Skeletal muscle satellite cell (primary cell): ENCODE measurements around the gene NOTCH3. TPM values are rescaled to one million over a fixed set of nuclear protein-coding genes. Genes with fewer than 3 reads are reported as not detected.

ENCODE experiments used
- H3K27me3 ChIP-seq: 2 replicates; pipeline ENCODE4 v1.7.0; 2013; ENCODE audit warnings: low read length; ENCODE audit not compliant: control insufficient read depth, insufficient read depth
- H3K36me3 ChIP-seq: 2 replicates; pipeline ENCODE4 v1.7.0; 2013; ENCODE audit warnings: mild to moderate bottlenecking, control low read depth, low read length; ENCODE audit not compliant: insufficient read depth
- H3K4me1 ChIP-seq: 2 replicates; pipeline ENCODE4 v1.7.0; 2013; ENCODE audit warnings: low read length; ENCODE audit not compliant: control insufficient read depth, insufficient read depth
- H3K4me2 ChIP-seq: 2 replicates; pipeline ENCODE4 v1.7.0; 2013; ENCODE audit warnings: mild to moderate bottlenecking, low read length
- H3K4me3 ChIP-seq: 2 replicates; pipeline ENCODE4 v1.7.0; 2013; ENCODE audit warnings: low read length
- H3K9ac ChIP-seq: 2 replicates; pipeline ENCODE4 v1.7.0; 2013; ENCODE audit warnings: mild to moderate bottlenecking, low read depth, low read length, moderate library complexity
- H3K9me3 ChIP-seq: replicated peaks from 2 replicates; pipeline ENCODE4 v1.7.0; 2013; ENCODE audit warnings: mild to moderate bottlenecking, control low read depth, low read length
- total RNA-seq: library from RNA; depleted of rRNA; stranded (reverse); fragments of >200 nt; gene quantifications from 2 replicates; pipeline ENCODE4 v1.2.3, GENCODE V29; 2012; rRNA removed

NOTCH3 gene
- total RNA-seq = 40.3 and 65.3 TPM in 2 replicates

- H3K36me3 ChIP-seq = peaks cover 4% of the 10 kb centered on the region
- peak within 1 kb of the TSS; percentile 86 for H3K9ac ChIP-seq
- peak within 1 kb of the TSS; percentile 77 for H3K4me3 ChIP-seq
- H3K27me3 ChIP-seq = no peaks in the 10 kb centered on the region
- peaks cover 30% of the 10 kb centered on the region for H3K4me1 ChIP-seq
- H3K9me3 ChIP-seq = no peaks in the 10 kb centered on the region
- H3K4me2 ChIP-seq = peak within 1 kb of the TSS; percentile 89
Measured at GRCh38 chr19:15200553-15201364, at the start of gene NOTCH3. Gene NOTCH3, minus strand, starts transcription at chr19:15200995. Its CDS starts 90 bp downstream, at chr19:15200905.

- Histone ChIP-seq H3K36me3 (peaks cover 65% of the 10 kb centered on the region), H3K9ac (peak overlapping the region; percentile 93)
Measured at GRCh38 chr19:15250640-15250993, 49.8 kb upstream of the NOTCH3 start.

GRCh38 chr19:15249972-15250639, 49.3 kb upstream of the NOTCH3 start:
- peak overlapping the region; percentile 69 for H3K4me2 ChIP-seq
- peak overlapping the region; percentile 93 for H3K9ac ChIP-seq
- peaks cover 70% of the 10 kb centered on the region for H3K4me1 ChIP-seq
- no peaks in the 10 kb centered on the region for H3K9me3 ChIP-seq
- H3K4me3 ChIP-seq = peak overlapping the region; percentile 34
- peaks cover 65% of the 10 kb centered on the region for H3K36me3 ChIP-seq
- H3K27me3 ChIP-seq = no peaks in the 10 kb centered on the region

More at GRCh38 chr19:15250640-15250993, 49.8 kb upstream of the NOTCH3 start:
- Histone ChIP-seq H3K27me3 (no peaks in the 10 kb centered on the region), H3K4me1 (peaks cover 70% of the 10 kb centered on the region), H3K9me3 (no peaks in the 10 kb centered on the region), H3K4me2 (peak overlapping the region; percentile 69), H3K4me3 (peak overlapping the region; percentile 26)

- Histone ChIP-seq H3K27me3 (no peaks in the 10 kb centered on the region), H3K4me3 (peak overlapping the region; percentile 34), H3K9me3 (no peaks in the 10 kb centered on the region), H3K4me2 (peak overlapping the region; percentile 69), H3K9ac (peak overlapping the region; percentile 93), H3K36me3 (peaks cover 65% of the 10 kb centered on the region), H3K4me1 (peaks cover 70% of the 10 kb centered on the region)
Measured at GRCh38 chr19:15249528-15249874, 48.7 kb upstream of the NOTCH3 start.

- Histone ChIP-seq H3K4me2 (peak overlapping the region; percentile 69), H3K36me3 (peaks cover 62% of the 10 kb centered on the region), H3K9me3 (no peaks in the 10 kb centered on the region), H3K27me3 (no peaks in the 10 kb centered on the region), H3K4me1 (peaks cover 69% of the 10 kb centered on the region), H3K4me3 (peak overlapping the region; percentile 34), H3K9ac (peak overlapping the region; percentile 93)
Measured at GRCh38 chr19:15248648-15249527, 48.1 kb upstream of the NOTCH3 start.

- H3K9ac ChIP-seq = peak overlapping the region; percentile 93
Measured at GRCh38 chr19:15248106-15248505, 47.3 kb upstream of the NOTCH3 start.

GRCh38 chr19:15247107-15248014, 46.6 kb upstream of the NOTCH3 start:
- Histone ChIP-seq H3K4me2 (no peak overlapping the region), H3K36me3 (peaks cover 57% of the 10 kb centered on the region), H3K27me3 (no peaks in the 10 kb centered on the region), H3K9me3 (no peaks in the 10 kb centered on the region), H3K9ac (peak overlapping the region; percentile 93), H3K4me3 (no peak overlapping the region), H3K4me1 (peaks cover 53% of the 10 kb centered on the region)

More at GRCh38 chr19:15248106-15248505, 47.3 kb upstream of the NOTCH3 start:
- Histone ChIP-seq H3K4me3 (peak overlapping the region; percentile 11), H3K27me3 (no peaks in the 10 kb centered on the region), H3K4me2 (no peak overlapping the region), H3K9me3 (no peaks in the 10 kb centered on the region), H3K36me3 (peaks cover 61% of the 10 kb centered on the region), H3K4me1 (peaks cover 61% of the 10 kb centered on the region)

- Histone ChIP-seq H3K9me3 (no peaks in the 10 kb centered on the region), H3K27me3 (no peaks in the 10 kb centered on the region), H3K4me1 (peaks cover 42% of the 10 kb centered on the region), H3K36me3 (peaks cover 60% of the 10 kb centered on the region), H3K9ac (no peak overlapping the region), H3K4me3 (no peak overlapping the region), H3K4me2 (no peak overlapping the region)
Measured at GRCh38 chr19:15246198-15246481, 45.3 kb upstream of the NOTCH3 start.

GRCh38 chr19:15245370-15246197, 44.8 kb upstream of the NOTCH3 start:
- H3K36me3 ChIP-seq = peaks cover 65% of the 10 kb centered on the region
- no peak overlapping the region for H3K9ac ChIP-seq
- H3K4me1 ChIP-seq = peaks cover 36% of the 10 kb centered on the region
- H3K27me3 ChIP-seq = no peaks in the 10 kb centered on the region
- H3K9me3 ChIP-seq = no peaks in the 10 kb centered on the region
- H3K4me2 ChIP-seq = no peak overlapping the region
- H3K4me3 ChIP-seq = no peak overlapping the region

- Histone ChIP-seq H3K36me3 (peaks cover 73% of the 10 kb centered on the region), H3K4me2 (no peak overlapping the region), H3K4me1 (peaks cover 28% of the 10 kb centered on the region), H3K4me3 (no peak overlapping the region), H3K27me3 (no peaks in the 10 kb centered on the region), H3K9me3 (no peaks in the 10 kb centered on the region), H3K9ac (no peak overlapping the region)
Measured at GRCh38 chr19:15244808-15245207, 44.0 kb upstream of the NOTCH3 start.
